IMR-90 (cell line): ENCODE results near the gene NAV2. TPM values are rescaled to one million over a fixed set of nuclear protein-coding genes. Genes with fewer than 3 reads are reported as not detected.

Source experiments
- ATAC-seq: fragments of 200-7000 bp; cut with Tn5 transposase; 2 replicates; pipeline ENCODE4 v1.9.1; 2020; ENCODE audit warnings: low read depth, mild to moderate bottlenecking, moderate library complexity
- BruUV-seq: library from RNA; stranded (reverse); fragments of 400-500 nt; replicated peaks from 2 replicates; lab custom pipeline; 2021; lab: Mats Ljungman, UMichigan
- CTCF ChIA-PET: fragments of 300-600 bp; formaldehyde crosslinking; extraction: SDS; loops from one replicate; lab custom pipeline; 2021; ENCODE audit warnings: antibody characterized with exemption; lab: Yijun Ruan, JAX
- POLR2A ChIA-PET: fragments of 300-600 bp; sonication (Branson Sonifier 250); formaldehyde crosslinking; loops from one replicate; lab custom pipeline; 2022; ENCODE audit warnings: antibody characterized with exemption; ENCODE audit not compliant: unreplicated experiment; lab: Charles Lee
- DNase-seq: peaks from one replicate; pipeline ENCODE4 v3.0.0; 2013
- H2AFZ ChIP-seq: replicated peaks from 2 replicates; pipeline ENCODE3; 2013; ENCODE audit warnings: low read length, mild to moderate bottlenecking; ENCODE audit not compliant: poor library complexity
- H2AK5ac ChIP-seq: 2 replicates; pipeline ENCODE4 v1.6.1; 2013; ENCODE audit warnings: low read depth, low read length, inconsistent platforms
- H2AK9ac ChIP-seq: replicated peaks from 2 replicates; pipeline ENCODE3; 2013; ENCODE audit warnings: mild to moderate bottlenecking, low read depth, low read length, moderate library complexity; ENCODE audit not compliant: poor library complexity
- H2BK120ac ChIP-seq: 2 replicates; pipeline ENCODE4 v1.6.1; 2013; ENCODE audit warnings: low read depth, low read length, inconsistent platforms
- H2BK15ac ChIP-seq: 3 replicates; pipeline ENCODE4 v1.6.1; 2013; ENCODE audit warnings: low read depth, low read length, inconsistent platforms
- H2BK20ac ChIP-seq: 2 replicates; pipeline ENCODE4 v1.6.1; 2013; ENCODE audit warnings: low read depth, mild to moderate bottlenecking, inconsistent platforms, low read length, moderate library complexity
- H2BK5ac ChIP-seq: 2 replicates; pipeline ENCODE4 v1.6.1; 2013; ENCODE audit warnings: mild to moderate bottlenecking, low read depth, low read length, inconsistent platforms; ENCODE audit not compliant: poor library complexity, severe bottlenecking
- H3K14ac ChIP-seq: replicated peaks from 2 replicates; pipeline ENCODE4 v1.6.1; 2013; ENCODE audit warnings: low read depth, low read length, inconsistent platforms
- H3K18ac ChIP-seq: 2 replicates; pipeline ENCODE4 v1.6.1; 2013; ENCODE audit warnings: low read depth, low read length, control low read depth
- H3K23ac ChIP-seq: 2 replicates; pipeline ENCODE4 v1.6.1; 2013; ENCODE audit warnings: low read depth, low read length, inconsistent platforms
- H3K27ac ChIP-seq: 2 replicates; pipeline ENCODE4 v1.5.1; 2013; ENCODE audit warnings: mild to moderate bottlenecking, control low read depth, low read length; ENCODE audit not compliant: insufficient read depth
- H3K27me3 ChIP-seq: 2 replicates; pipeline ENCODE4 v1.6.1; 2013; ENCODE audit warnings: low read length; ENCODE audit not compliant: control insufficient read depth, insufficient read depth
- H3K36me3 ChIP-seq: 2 replicates; pipeline ENCODE4 v1.6.1; 2013; ENCODE audit warnings: low read length, mixed read lengths; ENCODE audit not compliant: control insufficient read depth, insufficient read depth
- H3K4ac ChIP-seq: 2 replicates; pipeline ENCODE4 v1.6.1; 2013; ENCODE audit warnings: low read depth, low read length, inconsistent platforms
- H3K4me1 ChIP-seq: 2 replicates; pipeline ENCODE4 v1.6.1; 2013; ENCODE audit warnings: low read length, mixed read lengths; ENCODE audit not compliant: control insufficient read depth, insufficient read depth
- H3K4me2 ChIP-seq: 2 replicates; pipeline ENCODE4 v1.6.1; 2013; ENCODE audit warnings: low read depth, mild to moderate bottlenecking, control low read depth, low read length, moderate library complexity
- H3K4me3 ChIP-seq: 2 replicates; pipeline ENCODE4 v1.5.1; 2013; ENCODE audit warnings: low read depth, mild to moderate bottlenecking, control low read depth, low read length, moderate library complexity; ENCODE audit not compliant: insufficient read depth
- H3K56ac ChIP-seq: 2 replicates; pipeline ENCODE4 v1.6.1; 2013; ENCODE audit warnings: low read length, inconsistent platforms; ENCODE audit not compliant: insufficient read depth; ENCODE audit errors: extremely low read depth
- H3K79me1 ChIP-seq, 2 experiments: 2 replicates each; pipeline ENCODE4 v1.6.1; 2013; ENCODE audit warnings: low read length in 2 of 2, inconsistent platforms in 1 of 2, low read depth in 1 of 2
- H3K9ac ChIP-seq: 2 replicates; pipeline ENCODE4 v1.6.1; 2013; ENCODE audit warnings: low read depth, low read length, control low read depth
- H3K9me1 ChIP-seq: 2 replicates; pipeline ENCODE4 v1.6.1; 2013; ENCODE audit warnings: low read length, inconsistent platforms; ENCODE audit not compliant: insufficient read depth
- H3K9me3 ChIP-seq: 2 replicates; pipeline ENCODE4 v1.6.1; 2013; ENCODE audit warnings: low read length; ENCODE audit not compliant: control insufficient read depth, insufficient read depth
- H4K20me1 ChIP-seq: 2 replicates; pipeline ENCODE4 v1.6.1; 2013; ENCODE audit warnings: low read length, inconsistent platforms; ENCODE audit not compliant: insufficient read depth
- H4K5ac ChIP-seq: 2 replicates; pipeline ENCODE4 v1.6.1; 2013; ENCODE audit warnings: mild to moderate bottlenecking, low read depth, low read length, control low read depth
- H4K8ac ChIP-seq, 2 experiments: 2 replicates each; pipeline ENCODE4 v1.6.1; 2013; ENCODE audit warnings: low read depth in 2 of 2, low read length in 2 of 2, control low read depth in 1 of 2, inconsistent platforms in 1 of 2
- H4K91ac ChIP-seq: 2 replicates; pipeline ENCODE4 v1.6.1; 2013; ENCODE audit warnings: low read depth, low read length, inconsistent platforms; ENCODE audit not compliant: insufficient read depth
- BHLHE40 ChIP-seq: fragments of 150-350 bp; IDR thresholded peaks from 2 replicates; pipeline ENCODE4 v1.6.1; 2016; ENCODE audit warnings: mild to moderate bottlenecking, low read depth, low read length
- CEBPB ChIP-seq: IDR thresholded peaks from 2 replicates; pipeline ENCODE4 v1.6.1; 2012; ENCODE audit warnings: low read depth, low read length, improper control_type of control experiment
- CHD1 ChIP-seq: IDR thresholded peaks from 2 replicates; pipeline ENCODE4 v1.6.1; 2012; ENCODE audit warnings: low read depth, low read length, improper control_type of control experiment
- FOS ChIP-seq: fragments of 150-350 bp; IDR thresholded peaks from 2 replicates; pipeline ENCODE4 v1.6.1; 2016; ENCODE audit warnings: low read depth, low read length
- MAFK ChIP-seq: IDR thresholded peaks from 2 replicates; pipeline ENCODE4 v1.6.1; 2012; ENCODE audit warnings: low read depth, low read length, improper control_type of control experiment
- MXI1 ChIP-seq: IDR thresholded peaks from 2 replicates; pipeline ENCODE4 v1.6.1; 2012; ENCODE audit warnings: low read depth, mild to moderate bottlenecking, low read length, moderate library complexity, borderline replicate concordance
- NFE2L2 ChIP-seq: fragments of 150-350 bp; IDR thresholded peaks from 2 replicates; pipeline ENCODE4 v1.6.1; 2016; ENCODE audit warnings: low read depth, mild to moderate bottlenecking, low read length
- POLR2A ChIP-seq: IDR thresholded peaks from 2 replicates; pipeline ENCODE4 v1.6.1; 2012; ENCODE audit warnings: mild to moderate bottlenecking, low read depth, low read length
- RAD21 ChIP-seq: IDR thresholded peaks from 2 replicates; pipeline ENCODE4 v1.6.1; 2012; ENCODE audit warnings: low read length, improper control_type of control experiment
- RFX5 ChIP-seq: IDR thresholded peaks from 2 replicates; pipeline ENCODE4 v1.8.0; 2012; ENCODE audit warnings: low read depth, mild to moderate bottlenecking, low read length, moderate library complexity
- SMC3 ChIP-seq: fragments of 150-350 bp; IDR thresholded peaks from 2 replicates; pipeline ENCODE4 v1.6.1; 2016; ENCODE audit warnings: low read depth, mild to moderate bottlenecking, antibody characterized with exemption, low read length, moderate library complexity
- USF2 ChIP-seq: fragments of 150-350 bp; IDR thresholded peaks from 2 replicates; pipeline ENCODE4 v1.6.1; 2017; ENCODE audit warnings: mild to moderate bottlenecking, antibody characterized with exemption, low read length, low read depth
- WGBS, 2 experiments: methylation state at CpG; one replicate each; pipeline versions ENCODE4 v1.1.5 to v1.1.7; 2013; ENCODE audit warnings: missing lambda C conversion rate in 2 of 2; ENCODE audit not compliant: insufficient read length in 1 of 2; ENCODE audit errors: extremely low coverage in 2 of 2; 5-methylcytosine and 5-hydroxymethylcytosine counted together
- dilution Hi-C: fragments of 300-500 bp; cut with HindIII; formaldehyde crosslinking; loops from one replicate; pipeline ENCODE4 v1.14.3; 2018; ENCODE audit warnings: low sequenced_read_pairs; ENCODE audit not compliant: unreplicated experiment
- in situ Hi-C: fragments of 300-500 bp; cut with MboI; formaldehyde crosslinking; loops from 3 replicates; pipeline ENCODE4 v1.14.3; 2019; ENCODE audit warnings: low sequenced_read_pairs, inconsistent platforms, mixed read lengths
- intact Hi-C: fragments of 100-400 bp; cut with micrococcal nuclease; formaldehyde crosslinking; loops from 2 replicates; pipeline ENCODE4 v1.10.0; 2022
- polyA plus RNA-seq, 3 experiments: library from polyadenylated mRNA; depleted of rRNA; stranded (reverse); fragments of >200 nt; gene quantifications; 2 replicates each; pipeline ENCODE4 v1.2.3, GENCODE V29; 2012; ENCODE audit warnings: low replicate concordance in 1 of 3
- total RNA-seq: library from RNA; depleted of rRNA; stranded (reverse); fragments of >200 nt; gene quantifications from 2 replicates; pipeline ENCODE4 v1.2.3, GENCODE V29; 2012

Gene NAV2
- total and polyA plus RNA-seq, 2 of the 4 experiments (the other 2 are of a cell fraction) = 4.5 to 12.6 TPM

- Histone ChIP-seq H4K5ac (no peak overlapping the region), H3K79me1 (peaks cover 18 to 35% of the 10 kb centered on the region in 2 experiments; a peak in 3 of 4 replicates), H3K9me1 (no peaks in the 10 kb centered on the region; the same call in 1 of the 2 replicates), H2BK5ac (no peak overlapping the region), H2AFZ (no peak overlapping the region), H3K36me3 (peaks cover 3% of the 10 kb centered on the region; the same call in 1 of the 2 replicates), H3K56ac (no peak overlapping the region), H3K23ac (no peak overlapping the region), H2BK15ac (no peak overlapping the region), H3K4ac (no peak overlapping the region), H3K27me3 (no peaks in the 10 kb centered on the region), H3K18ac (no peak overlapping the region), H3K4me1 (peaks cover 4% of the 10 kb centered on the region; the same call in 1 of the 2 replicates), H4K20me1 (no peaks in the 10 kb centered on the region; the same call in 1 of the 2 replicates), H3K9ac (no peak overlapping the region), H2AK5ac (no peak overlapping the region), H2BK120ac (no peak overlapping the region), H3K4me2 (no peak overlapping the region), H2BK20ac (no peak overlapping the region), H4K91ac (no peak overlapping the region), H2AK9ac (no peak overlapping the region), H3K27ac (no peak overlapping the region), H3K14ac (no peak overlapping the region), H3K9me3 (no peaks in the 10 kb centered on the region), H3K4me3 (no peak overlapping the region), H4K8ac (no peak overlapping the region)
- ATAC-seq (no peak), DNase-seq (no peak)
- in situ Hi-C loops (no loop called here), intact Hi-C loops (no loop called here), dilution Hi-C loops (no loop called here)
- no TSS peak for BruUV-seq
- CTCF ChIA-PET = no interaction called here
- 100% methylated on average over 1 of the region's 5 CpGs; no CpG with 5 or more reads in 1 of the 2 experiments for WGBS, 2 experiments
- TF ChIP-seq RAD21 (no peak), FOS (no peak), MXI1 (no peak), BHLHE40 (no peak), NFE2L2 (no peak), MAFK (no peak), POLR2A (no peak), USF2 (no peak), CHD1 (no peak), RFX5 (no peak), CEBPB (no peak), SMC3 (no peak)
- POLR2A ChIA-PET = no interaction called here
Observed at GRCh38 chr11:19861171-19861570, 148.5 kb downstream of the NAV2 start.
